Colonic mucosa (tissue), 4 donors: ENCODE measurements around the gene ZNF836. TPM values are rescaled to one million over a fixed set of nuclear protein-coding genes. Genes with fewer than 3 reads are reported as not detected.
"Not testable (repeated sequence)": the region's sequence is repeated elsewhere in the genome, so short reads cannot be mapped to it uniquely, and the experiment has no call there.

Source experiments
- DNase-seq: peaks from one replicate; pipeline ENCODE4 v3.0.0-alpha.2; 2020
- H3K27ac ChIP-seq: fragments of 200-600 bp; one replicate; pipeline ENCODE4 v1.8.0; 2021
- H3K27me3 ChIP-seq: fragments of 200-600 bp; one replicate; pipeline ENCODE4 v1.8.0; 2021
- H3K36me3 ChIP-seq: fragments of 200-600 bp; one replicate; pipeline ENCODE4 v1.8.0; 2021
- H3K4me1 ChIP-seq: fragments of 200-600 bp; one replicate; pipeline ENCODE4 v1.8.0; 2021; ENCODE audit warnings: mild to moderate bottlenecking
- H3K4me3 ChIP-seq: fragments of 200-600 bp; one replicate; pipeline ENCODE4 v1.8.0; 2021
- H3K9ac ChIP-seq, 2 donors: one replicate each; pipeline ENCODE4 v1.7.0; 2013; ENCODE audit warnings: control low read depth in 2 of 2, low read depth in 2 of 2, low read length in 2 of 2
- H3K9me3 ChIP-seq: fragments of 200-600 bp; one replicate; pipeline ENCODE4 v1.8.0; 2021
- CTCF ChIP-seq: fragments of 200-600 bp; IDR thresholded peaks from one replicate; pipeline ENCODE4 v1.8.0; 2022; ENCODE audit warnings: antibody characterized with exemption, mild to moderate bottlenecking
- intact Hi-C: fragments of 100-400 bp; cut with DNase I; formaldehyde crosslinking; loops from one replicate; pipeline ENCODE4 v1.14.1; 2022
- total RNA-seq, 2 donors: library from RNA; stranded (reverse); fragmentation: NEBNext Ultra II Directional in 1 of 2; extraction: Animal tissue kit (Norgen Biotek cat#: 25700) in 1 of 2; gene quantifications; one replicate each; pipeline ENCODE4 v1.2.1, GENCODE V29; 2021
- donor health status: healthy.
- donor health status: DM: no; HTN: no; CAD: no.
- donor health status: DM: no; HTN: no; CAD: no.

ZNF836 gene
- total RNA-seq, 2 donors from 2014 or later, result 10.2 to 10.6 TPM

- no peaks in the 10 kb centered on the region for H3K4me1 ChIP-seq
- no peak for DNase-seq
- H3K36me3 ChIP-seq, result peaks cover 53% of the 10 kb centered on the region
- no peak for TF ChIP-seq CTCF
- H3K27ac ChIP-seq, result no peak overlapping the region
- no peak overlapping the region for H3K4me3 ChIP-seq
- no peaks in the 10 kb centered on the region for H3K27me3 ChIP-seq
- H3K9ac ChIP-seq, result no peak overlapping the region
- intact Hi-C loops, result no loop called here
- no peaks in the 10 kb centered on the region for H3K9me3 ChIP-seq
Measured at GRCh38 chr19:52214241-52214640, 42.8 kb upstream of the ZNF836 start.

GRCh38 chr19:52212572-52213255 is 41.3 kb upstream of the ZNF836 start:
- Histone ChIP-seq H3K27me3 (no peaks in the 10 kb centered on the region), H3K36me3 (peaks cover 49% of the 10 kb centered on the region), H3K4me1 (no peaks in the 10 kb centered on the region), H3K27ac (no peak overlapping the region), H3K4me3 (no peak overlapping the region), H3K9ac (no peak overlapping the region), H3K9me3 (no peaks in the 10 kb centered on the region)
- no peak for TF ChIP-seq CTCF
- intact Hi-C loops, result no loop called here
- DNase-seq, result no peak

DNA sequence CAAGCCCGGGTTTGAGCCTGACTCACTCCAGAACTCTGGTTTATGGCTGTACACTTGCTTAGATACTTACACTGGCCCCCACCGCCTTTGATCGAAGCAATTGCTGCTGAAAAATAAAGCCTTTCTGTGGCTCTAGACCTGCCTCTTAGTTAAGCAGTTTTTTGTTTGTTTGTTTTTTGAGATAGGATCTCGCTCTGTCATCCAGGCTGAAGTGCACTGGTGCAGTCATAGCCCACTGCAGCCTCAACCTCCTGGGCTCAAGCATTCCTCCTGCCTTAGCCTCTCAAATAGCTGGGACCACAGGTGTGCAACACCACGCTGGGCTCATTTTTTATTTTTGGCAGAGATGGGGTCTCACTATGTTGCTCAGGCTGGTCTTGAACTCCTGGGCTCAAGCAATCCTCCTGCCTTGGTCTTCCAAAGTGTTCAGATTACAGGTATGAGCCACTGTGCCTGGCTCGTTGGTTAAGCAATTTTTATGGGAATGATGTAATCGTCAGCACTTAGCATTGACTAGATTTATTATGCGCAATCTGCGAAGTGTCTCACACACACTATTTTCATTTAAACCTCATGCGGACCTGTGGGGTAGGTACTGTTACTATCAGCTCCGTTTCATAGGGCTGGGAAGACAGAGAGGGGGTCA is 40.6 kb upstream of the ZNF836 start:
- H3K27me3 ChIP-seq, result no peaks in the 10 kb centered on the region
- intact Hi-C loops, result no loop called here
- H3K4me3 ChIP-seq, result no peak overlapping the region
- no peak for DNase-seq
- no peaks in the 10 kb centered on the region for H3K9me3 ChIP-seq
- peaks cover 44% of the 10 kb centered on the region for H3K36me3 ChIP-seq
- TF ChIP-seq CTCF, result no peak
- H3K4me1 ChIP-seq, result no peaks in the 10 kb centered on the region
- H3K27ac ChIP-seq, result no peak overlapping the region
- no peak overlapping the region for H3K9ac ChIP-seq

GRCh38 chr19:52211203-52211602 is 39.8 kb upstream of the ZNF836 start:
- no peak overlapping the region for H3K27ac ChIP-seq
- intact Hi-C loops, result no loop called here
- H3K4me1 ChIP-seq, result no peaks in the 10 kb centered on the region
- H3K9me3 ChIP-seq, result no peaks in the 10 kb centered on the region
- no peak for DNase-seq
- no peak overlapping the region for H3K4me3 ChIP-seq
- no peaks in the 10 kb centered on the region for H3K27me3 ChIP-seq
- no peak for TF ChIP-seq CTCF
- no peak overlapping the region for H3K9ac ChIP-seq
- peaks cover 45% of the 10 kb centered on the region for H3K36me3 ChIP-seq

- Histone ChIP-seq H3K4me1 (no peaks in the 10 kb centered on the region), H3K4me3 (no peak overlapping the region), H3K27ac (no peak overlapping the region), H3K9ac (no peak overlapping the region), H3K9me3 (no peaks in the 10 kb centered on the region), H3K36me3 (peaks cover 50% of the 10 kb centered on the region), H3K27me3 (no peaks in the 10 kb centered on the region)
- no peak for TF ChIP-seq CTCF
- intact Hi-C loops, result no loop called here
- no peak for DNase-seq
Measured at GRCh38 chr19:52206481-52206880, 35.1 kb upstream of the ZNF836 start.

DNA sequence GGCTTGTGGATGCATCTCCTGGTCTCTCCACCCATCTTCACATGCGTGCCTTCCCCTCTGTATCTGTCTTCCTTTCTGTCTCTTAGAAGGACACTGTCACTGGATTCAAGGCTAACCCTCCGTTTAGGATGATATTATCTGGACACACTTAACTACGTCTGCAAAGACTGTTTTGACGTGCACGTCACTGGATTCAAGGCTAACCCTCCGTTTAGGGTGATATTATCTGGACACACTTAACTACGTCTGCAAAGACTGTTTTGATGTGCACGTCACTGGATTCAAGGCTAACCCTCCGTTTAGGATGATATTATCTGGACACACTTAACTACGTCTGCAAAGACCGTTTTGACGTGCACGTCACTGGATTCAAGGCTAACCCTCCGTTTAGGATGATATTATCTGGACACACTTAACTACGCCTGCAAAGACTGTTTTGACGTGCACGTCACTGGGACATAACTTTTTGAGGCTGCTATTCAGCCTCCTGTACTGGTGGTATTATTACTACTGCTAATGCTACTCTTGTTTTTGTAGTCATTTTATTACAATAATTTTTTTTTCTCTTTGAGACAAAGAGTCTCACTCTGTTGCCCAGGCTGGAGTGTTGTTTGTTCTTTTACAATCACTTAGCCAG is 29.5 kb upstream of the ZNF836 start:
- intact Hi-C loops, H3K27me3 ChIP-seq, H3K4me3 ChIP-seq, H3K4me1 ChIP-seq, H3K9me3 ChIP-seq, DNase-seq, H3K9ac ChIP-seq, H3K27ac ChIP-seq: not testable (repeated sequence)
- peaks cover 31% of the 10 kb centered on the region for H3K36me3 ChIP-seq
